GM13977 (cell line): ENCODE results near the gene KAT2B.

ENCODE experiments used
- DNase-seq: peaks from one replicate; pipeline ENCODE4 v3.0.0; 2012; ENCODE audit warnings: low spot score
- CTCF ChIP-seq: IDR thresholded peaks from 2 replicates; pipeline ENCODE4 v1.5.1; 2012; ENCODE audit warnings: mild to moderate bottlenecking, control low read depth; ENCODE audit not compliant: insufficient read depth; ENCODE audit errors: extremely low read depth, missing control alignments
- in situ Hi-C: fragments of 300-500 bp; cut with MboI; formaldehyde crosslinking; loops from one replicate; pipeline ENCODE4 v1.12.0; 2022; ENCODE audit warnings: low sequenced_read_pairs, low pct_unique_long_range_greater_than_20kb, mixed read lengths, inconsistent platforms; ENCODE audit not compliant: unreplicated experiment

Gene KAT2B

GRCh38 chr3:20110826-20111225 is 70.6 kb downstream of the KAT2B start:
- TF ChIP-seq CTCF: no peak
- DNase-seq: no peak
- in situ Hi-C loops: no loop called here

- in situ Hi-C loops: no loop called here
- DNase-seq: no peak
- no peak for TF ChIP-seq CTCF
Observed at GRCh38 chr3:20111836-20112235, 71.6 kb downstream of the KAT2B start.

- in situ Hi-C loops: no loop called here
- no peak for TF ChIP-seq CTCF
- DNase-seq: no peak
Observed at GRCh38 chr3:20121088-20121487, 80.8 kb downstream of the KAT2B start.

GRCh38 chr3:20123131-20123652 is 82.9 kb downstream of the KAT2B start:
- in situ Hi-C loops: no loop called here
- no peak for DNase-seq
- TF ChIP-seq CTCF: no peak

- DNase-seq: no peak
- no peak for TF ChIP-seq CTCF
Observed at GRCh38 chr3:20125289-20125688, 85.0 kb downstream of the KAT2B start.

GRCh38 chr3:20125897-20126296 is 85.7 kb downstream of the KAT2B start:
- peak; percentile 69 for DNase-seq
- TF ChIP-seq CTCF: no peak
- in situ Hi-C loops: no loop called here

More at GRCh38 chr3:20125289-20125688, 85.0 kb downstream of the KAT2B start:
- in situ Hi-C loops: no loop called here

GRCh38 chr3:20128358-20128757 is 88.1 kb downstream of the KAT2B start:
- no peak for DNase-seq
- no peak for TF ChIP-seq CTCF
- in situ Hi-C loops: no loop called here
